Measurements from ENCODE around the gene PPP2R2B.

DNA sequence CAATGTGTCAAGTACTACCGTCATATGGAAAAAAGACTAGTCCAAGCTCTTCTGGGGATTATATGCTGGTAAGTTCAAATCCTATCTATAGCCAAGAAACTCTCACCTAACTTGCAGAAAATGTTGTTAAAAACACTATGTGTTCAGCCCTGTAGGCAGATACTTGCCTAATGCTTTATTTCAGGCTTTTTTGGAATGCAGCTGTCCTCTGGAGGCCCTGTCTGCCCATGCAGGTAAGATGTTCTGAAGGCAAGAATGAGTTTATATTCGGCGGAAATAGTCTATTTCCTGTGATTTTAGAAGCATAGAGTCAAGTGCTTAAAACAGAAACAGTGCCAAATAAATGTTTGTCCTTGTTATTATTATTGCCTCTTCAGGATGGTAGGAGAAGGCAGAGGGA lies 34.3 kb upstream of the PPP2R2B start:
- TF ChIP-seq, protein P1, sequence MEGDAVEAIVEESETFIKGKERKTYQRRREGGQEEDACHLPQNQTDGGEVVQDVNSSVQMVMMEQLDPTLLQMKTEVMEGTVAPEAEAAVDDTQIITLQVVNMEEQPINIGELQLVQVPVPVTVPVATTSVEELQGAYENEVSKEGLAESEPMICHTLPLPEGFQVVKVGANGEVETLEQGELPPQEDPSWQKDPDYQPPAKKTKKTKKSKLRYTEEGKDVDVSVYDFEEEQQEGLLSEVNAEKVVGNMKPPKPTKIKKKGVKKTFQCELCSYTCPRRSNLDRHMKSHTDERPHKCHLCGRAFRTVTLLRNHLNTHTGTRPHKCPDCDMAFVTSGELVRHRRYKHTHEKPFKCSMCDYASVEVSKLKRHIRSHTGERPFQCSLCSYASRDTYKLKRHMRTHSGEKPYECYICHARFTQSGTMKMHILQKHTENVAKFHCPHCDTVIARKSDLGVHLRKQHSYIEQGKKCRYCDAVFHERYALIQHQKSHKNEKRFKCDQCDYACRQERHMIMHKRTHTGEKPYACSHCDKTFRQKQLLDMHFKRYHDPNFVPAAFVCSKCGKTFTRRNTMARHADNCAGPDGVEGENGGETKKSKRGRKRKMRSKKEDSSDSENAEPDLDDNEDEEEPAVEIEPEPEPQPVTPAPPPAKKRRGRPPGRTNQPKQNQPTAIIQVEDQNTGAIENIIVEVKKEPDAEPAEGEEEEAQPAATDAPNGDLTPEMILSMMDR (IDR thresholded peaks at IDR 0.05): no peak
- TF ChIP-seq POLR2A (IDR thresholded peaks at IDR 0.05): no peak

All from esophagus squamous epithelium (tissue), 4 donors.